ENCODE data around the gene HHATL. TPM values are rescaled to one million over a fixed set of nuclear protein-coding genes. Genes with fewer than 3 reads are reported as not detected.
"Not testable (repeated sequence)": the region's sequence is repeated elsewhere in the genome, so short reads cannot be mapped to it uniquely, and the experiment has no call there.

The HHATL gene
- total RNA-seq, 6 experiments from 2014 or later = not detected

GRCh38 chr3:42729404-42730145, 27.0 kb upstream of the HHATL start:
- Mint-ChIP-seq H3K9me3 (peaks cover 4% of the 10 kb centered on the region), H3K27ac (no peak overlapping the region), H3K27me3 (ENCODE audit: insufficient read depth) (peaks cover 31% of the 10 kb centered on the region), H3K4me1 (ENCODE audit: low read depth) (no peaks in the 10 kb centered on the region), H3K36me3 (ENCODE audit: low read depth) (no peaks in the 10 kb centered on the region), H3K4me3 (no peak overlapping the region)
- TF ChIP-seq, protein P1, sequence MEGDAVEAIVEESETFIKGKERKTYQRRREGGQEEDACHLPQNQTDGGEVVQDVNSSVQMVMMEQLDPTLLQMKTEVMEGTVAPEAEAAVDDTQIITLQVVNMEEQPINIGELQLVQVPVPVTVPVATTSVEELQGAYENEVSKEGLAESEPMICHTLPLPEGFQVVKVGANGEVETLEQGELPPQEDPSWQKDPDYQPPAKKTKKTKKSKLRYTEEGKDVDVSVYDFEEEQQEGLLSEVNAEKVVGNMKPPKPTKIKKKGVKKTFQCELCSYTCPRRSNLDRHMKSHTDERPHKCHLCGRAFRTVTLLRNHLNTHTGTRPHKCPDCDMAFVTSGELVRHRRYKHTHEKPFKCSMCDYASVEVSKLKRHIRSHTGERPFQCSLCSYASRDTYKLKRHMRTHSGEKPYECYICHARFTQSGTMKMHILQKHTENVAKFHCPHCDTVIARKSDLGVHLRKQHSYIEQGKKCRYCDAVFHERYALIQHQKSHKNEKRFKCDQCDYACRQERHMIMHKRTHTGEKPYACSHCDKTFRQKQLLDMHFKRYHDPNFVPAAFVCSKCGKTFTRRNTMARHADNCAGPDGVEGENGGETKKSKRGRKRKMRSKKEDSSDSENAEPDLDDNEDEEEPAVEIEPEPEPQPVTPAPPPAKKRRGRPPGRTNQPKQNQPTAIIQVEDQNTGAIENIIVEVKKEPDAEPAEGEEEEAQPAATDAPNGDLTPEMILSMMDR (IDR thresholded peaks at IDR 0.05) = no peak
- no peak for DNase-seq

DNA sequence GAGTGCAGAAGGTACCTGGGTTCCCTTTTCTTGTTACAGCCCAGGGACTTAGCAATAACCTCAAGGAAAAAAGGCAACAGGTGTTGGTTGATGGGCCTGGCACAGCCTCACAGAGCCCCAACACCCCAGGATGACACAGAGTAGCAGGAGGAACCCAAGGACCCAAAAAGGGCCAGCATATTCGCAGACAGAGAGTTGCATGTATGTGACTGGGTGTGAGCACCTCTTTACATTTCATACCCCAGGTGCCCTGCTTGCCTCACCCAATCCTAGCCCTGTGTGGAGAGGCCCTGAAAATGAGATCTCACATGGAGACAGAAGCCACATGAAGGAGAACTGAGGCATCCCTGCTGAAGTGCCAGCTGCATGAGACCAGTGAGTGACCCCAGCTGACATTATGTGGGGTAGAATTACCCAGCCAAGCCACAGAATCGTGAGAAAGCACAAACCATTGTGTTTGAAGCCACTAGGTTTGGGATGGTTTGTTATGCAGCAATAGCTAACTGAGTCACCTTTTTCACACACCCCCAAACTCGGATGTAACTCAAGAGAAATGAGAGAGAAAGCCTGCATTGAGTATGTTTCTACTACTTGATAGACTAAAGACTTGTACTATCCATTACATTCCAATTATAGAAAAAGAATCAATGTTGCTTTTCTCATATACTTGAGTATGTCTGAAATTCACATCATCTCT, 26.2 kb upstream of the HHATL start:
- H3K4me1 Mint-ChIP-seq (ENCODE audit: low read depth) = no peaks in the 10 kb centered on the region
- H3K4me3 Mint-ChIP-seq = no peak overlapping the region
- TF ChIP-seq, protein P1 (IDR thresholded peaks at IDR 0.05) = no peak
- H3K27ac Mint-ChIP-seq = no peak overlapping the region
- peaks cover 4% of the 10 kb centered on the region for H3K9me3 Mint-ChIP-seq
- DNase-seq = no peak
- H3K27me3 Mint-ChIP-seq (ENCODE audit: insufficient read depth) = peaks cover 30% of the 10 kb centered on the region
- H3K36me3 Mint-ChIP-seq (ENCODE audit: low read depth) = no peaks in the 10 kb centered on the region

DNA sequence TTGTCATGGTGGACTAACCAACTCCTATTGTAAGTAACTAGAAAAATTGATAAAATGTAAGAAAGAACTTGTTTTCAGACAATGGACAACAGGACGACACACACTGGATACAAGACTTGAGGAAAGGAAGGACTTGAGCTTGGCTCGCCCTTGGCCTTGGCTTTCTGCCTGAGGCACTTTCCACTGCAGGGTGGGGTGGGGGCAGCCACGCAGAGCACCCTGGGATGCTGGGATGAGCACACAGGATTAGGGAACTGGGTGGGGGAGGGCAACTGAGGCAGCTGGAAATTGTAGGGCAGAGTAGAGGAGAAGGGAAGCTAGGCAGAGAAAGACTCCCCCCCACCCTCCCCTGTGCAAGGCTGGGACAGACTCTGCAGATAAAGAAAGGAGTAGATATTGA, 25.5 kb upstream of the HHATL start:
- H3K4me3 Mint-ChIP-seq = no peak overlapping the region
- TF ChIP-seq, protein P1 (IDR thresholded peaks at IDR 0.05) = no peak
- H3K4me1 Mint-ChIP-seq (ENCODE audit: low read depth) = no peaks in the 10 kb centered on the region; the same call in 1 of the 2 replicates
- DNase-seq = no peak
- H3K27ac Mint-ChIP-seq = no peak overlapping the region
- peaks cover 30% of the 10 kb centered on the region for H3K27me3 Mint-ChIP-seq (ENCODE audit: insufficient read depth)
- no peaks in the 10 kb centered on the region for H3K36me3 Mint-ChIP-seq (ENCODE audit: low read depth)
- H3K9me3 Mint-ChIP-seq = peaks cover 4% of the 10 kb centered on the region

DNA sequence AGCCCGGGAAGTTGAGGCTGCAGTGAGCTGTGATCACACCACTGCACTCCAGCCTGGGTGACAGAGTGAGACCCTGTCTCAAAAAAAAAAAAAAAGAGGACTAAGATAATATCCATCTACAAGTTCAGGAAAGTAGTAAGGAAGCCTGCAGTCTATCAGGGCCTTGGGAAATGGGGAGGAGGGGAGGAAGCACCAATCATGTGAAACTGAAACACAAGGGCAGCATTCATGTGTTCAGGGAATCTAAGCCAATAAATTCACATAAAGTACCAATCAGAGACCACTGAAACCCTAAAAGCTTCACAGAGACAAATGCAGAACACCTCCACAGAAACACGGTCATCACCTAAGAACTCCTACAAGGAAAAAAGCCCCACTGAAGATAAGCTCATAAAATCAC, 22.9 kb upstream of the HHATL start:
- Mint-ChIP-seq H3K27ac (no peak overlapping the region), H3K4me3 (no peak overlapping the region), H3K9me3 (peaks cover 4% of the 10 kb centered on the region), H3K36me3 (ENCODE audit: low read depth) (no peaks in the 10 kb centered on the region), H3K4me1 (ENCODE audit: low read depth) (no peaks in the 10 kb centered on the region; the same call in 1 of the 2 replicates), H3K27me3 (ENCODE audit: insufficient read depth) (peaks cover 19% of the 10 kb centered on the region)
- TF ChIP-seq, protein P1 (IDR thresholded peaks at IDR 0.05) = no peak
- DNase-seq = no peak

GRCh38 chr3:42723219-42723618, 20.6 kb upstream of the HHATL start:
- no peaks in the 10 kb centered on the region for H3K9me3 Mint-ChIP-seq
- no peak for DNase-seq
- H3K27me3 Mint-ChIP-seq (ENCODE audit: insufficient read depth) = peaks cover 28% of the 10 kb centered on the region
- no peaks in the 10 kb centered on the region; the same call in 1 of the 2 replicates for H3K4me1 Mint-ChIP-seq (ENCODE audit: low read depth)
- no peaks in the 10 kb centered on the region for H3K36me3 Mint-ChIP-seq (ENCODE audit: low read depth)
- no peak overlapping the region for H3K27ac Mint-ChIP-seq
- TF ChIP-seq, protein P1 (IDR thresholded peaks at IDR 0.05) = no peak
- H3K4me3 Mint-ChIP-seq = no peak overlapping the region

DNA sequence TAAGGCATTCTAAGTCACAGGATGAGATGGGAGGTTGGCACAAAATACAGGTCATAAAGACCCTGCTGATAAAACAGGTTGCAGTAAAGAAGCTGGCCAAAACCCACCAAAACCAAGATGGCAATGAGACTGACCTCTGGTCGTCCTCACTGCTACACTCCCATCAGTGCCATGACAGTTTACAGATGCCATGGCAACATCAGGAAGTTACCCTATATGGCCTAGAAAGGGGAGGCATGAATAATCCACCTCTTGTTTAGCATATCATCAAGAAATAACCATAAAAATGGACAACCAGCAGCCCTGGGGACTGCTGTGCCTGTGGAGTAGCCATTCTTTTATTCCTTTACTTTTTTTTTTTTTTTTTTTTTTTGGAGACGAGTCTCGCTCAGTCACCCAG, 19.8 kb upstream of the HHATL start:
- H3K4me1 Mint-ChIP-seq (ENCODE audit: low read depth); DNase-seq; H3K27ac Mint-ChIP-seq; H3K9me3 Mint-ChIP-seq; H3K36me3 Mint-ChIP-seq (ENCODE audit: low read depth); H3K4me3 Mint-ChIP-seq: not testable (repeated sequence)
- peaks cover 26% of the 10 kb centered on the region for H3K27me3 Mint-ChIP-seq (ENCODE audit: insufficient read depth)
